HG02884 (cell line): ENCODE results near the gene TMTC2.

Experiments used
- ATAC-seq: cut with Tn5 transposase; IDR thresholded peaks from one replicate; pipeline ENCODE4 v1.9.1; 2021; ENCODE audit warnings: mild to moderate bottlenecking, moderate library complexity; ENCODE audit not compliant: unreplicated experiment

Gene TMTC2

DNA sequence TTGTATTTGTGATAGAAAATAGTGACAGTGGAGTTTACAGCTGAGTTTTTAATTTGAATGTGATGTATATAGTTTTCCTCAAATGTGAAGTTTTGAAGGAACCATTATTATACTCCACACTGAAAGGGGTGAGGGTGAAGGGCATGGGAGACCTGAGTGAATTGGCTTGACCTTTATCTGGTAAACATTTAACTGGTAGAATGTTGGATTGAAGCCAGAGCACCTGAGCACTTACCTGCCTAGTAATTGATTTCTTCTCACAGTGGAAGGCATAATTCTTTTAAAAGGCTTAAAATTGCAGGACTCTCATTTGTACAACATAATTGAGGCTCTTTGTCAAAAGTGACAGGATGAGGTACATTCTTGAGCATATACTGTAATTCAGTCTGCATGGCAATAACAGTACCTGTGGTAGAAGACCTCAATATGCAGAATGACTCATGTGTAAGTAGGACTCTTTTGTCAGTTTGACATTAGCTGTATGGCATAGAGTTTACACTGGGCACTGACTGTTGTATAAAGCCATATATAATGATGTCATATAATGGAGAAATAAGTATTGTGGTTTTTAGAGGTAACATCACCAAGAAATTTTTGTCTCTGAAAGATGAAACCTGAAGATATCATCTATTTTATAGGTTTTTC, 309.6 kb downstream of the TMTC2 start:
- ATAC-seq = peak; percentile 71

DNA sequence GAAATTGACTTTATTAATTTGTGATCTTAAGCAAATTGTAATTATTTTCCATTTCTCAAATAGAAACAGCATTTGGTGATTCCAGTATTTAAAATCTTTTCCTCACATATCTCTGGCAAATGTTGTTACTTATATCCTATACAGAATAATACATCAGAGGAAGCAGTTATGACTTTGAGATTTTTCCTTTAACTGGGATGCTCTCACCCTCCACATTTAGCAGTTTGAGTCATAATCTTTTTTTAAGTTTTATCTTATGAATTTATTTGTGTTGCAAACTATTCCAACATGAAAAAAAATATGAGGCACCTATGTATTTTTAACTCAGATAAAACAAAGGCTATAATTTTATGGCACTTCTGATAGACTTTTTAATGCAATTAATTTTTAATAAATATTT, 311.8 kb downstream of the TMTC2 start:
- ATAC-seq = no peak

DNA sequence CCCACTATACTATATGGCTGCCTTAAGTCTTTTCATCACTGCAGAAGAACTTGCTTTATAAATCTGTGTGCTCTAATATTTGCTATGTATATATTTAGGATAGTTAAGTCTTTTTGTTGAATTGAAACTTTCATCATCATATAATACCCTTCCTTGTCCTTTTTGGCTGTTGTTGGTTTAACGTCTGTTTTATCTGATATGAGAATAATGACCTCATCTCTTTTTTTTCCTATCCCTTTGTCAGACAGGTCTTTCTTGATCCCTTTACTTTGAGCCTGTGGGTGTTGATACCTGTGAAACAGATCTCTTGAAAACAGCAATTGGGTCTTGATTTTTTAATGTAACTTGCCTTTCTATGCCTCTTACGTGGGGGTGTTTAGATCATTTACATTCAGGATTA, 316.3 kb downstream of the TMTC2 start:
- no peak for ATAC-seq

DNA sequence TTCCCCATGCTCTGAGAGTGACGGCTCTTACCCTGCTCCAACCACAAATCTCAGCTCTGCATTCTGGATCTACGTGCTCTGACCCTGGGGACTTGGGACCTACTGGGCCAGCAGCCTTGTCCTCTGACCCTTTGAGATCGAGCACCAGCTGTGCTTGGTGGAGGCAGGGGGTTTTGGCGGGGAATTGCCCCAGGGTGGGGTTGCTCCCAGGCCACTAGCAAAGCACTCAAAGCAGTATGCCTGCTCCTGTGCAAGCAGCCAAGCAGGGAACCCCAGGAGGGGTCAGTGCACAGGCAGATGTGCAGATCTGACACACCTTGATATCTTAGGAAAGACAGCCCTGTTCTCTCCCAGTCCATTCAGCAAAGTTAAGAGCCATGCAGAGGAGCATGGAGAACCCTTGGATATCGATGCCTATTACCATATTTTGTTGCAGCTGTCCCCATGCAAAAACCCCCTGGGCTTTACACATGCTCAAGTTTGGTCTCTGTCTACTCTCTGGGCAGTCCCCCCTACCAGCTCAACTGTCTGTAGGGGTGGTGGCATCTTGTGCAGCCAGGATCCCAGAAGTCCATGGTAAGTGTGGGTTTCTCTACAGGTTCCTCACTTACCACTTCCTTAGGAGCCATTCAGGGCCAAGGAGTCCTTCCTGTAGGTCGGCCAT, 319.0 kb downstream of the TMTC2 start:
- no peak for ATAC-seq

GRCh38 chr12:83008703-83009102, 322.0 kb downstream of the TMTC2 start:
- no peak for ATAC-seq

- no peak for ATAC-seq
These were observed 323.6 kb downstream of the TMTC2 start for GRCh38 chr12:83010169-83010804.

- ATAC-seq = no peak
These were observed 328.9 kb downstream of the TMTC2 start for GRCh38 chr12:83015390-83016217.

- ATAC-seq = no peak
These were observed 329.6 kb downstream of the TMTC2 start for GRCh38 chr12:83016218-83016835.

- ATAC-seq = no peak
These were observed 330.3 kb downstream of the TMTC2 start for GRCh38 chr12:83016991-83017390.

- no peak for ATAC-seq
These were observed 331.4 kb downstream of the TMTC2 start for GRCh38 chr12:83018088-83018487.

DNA sequence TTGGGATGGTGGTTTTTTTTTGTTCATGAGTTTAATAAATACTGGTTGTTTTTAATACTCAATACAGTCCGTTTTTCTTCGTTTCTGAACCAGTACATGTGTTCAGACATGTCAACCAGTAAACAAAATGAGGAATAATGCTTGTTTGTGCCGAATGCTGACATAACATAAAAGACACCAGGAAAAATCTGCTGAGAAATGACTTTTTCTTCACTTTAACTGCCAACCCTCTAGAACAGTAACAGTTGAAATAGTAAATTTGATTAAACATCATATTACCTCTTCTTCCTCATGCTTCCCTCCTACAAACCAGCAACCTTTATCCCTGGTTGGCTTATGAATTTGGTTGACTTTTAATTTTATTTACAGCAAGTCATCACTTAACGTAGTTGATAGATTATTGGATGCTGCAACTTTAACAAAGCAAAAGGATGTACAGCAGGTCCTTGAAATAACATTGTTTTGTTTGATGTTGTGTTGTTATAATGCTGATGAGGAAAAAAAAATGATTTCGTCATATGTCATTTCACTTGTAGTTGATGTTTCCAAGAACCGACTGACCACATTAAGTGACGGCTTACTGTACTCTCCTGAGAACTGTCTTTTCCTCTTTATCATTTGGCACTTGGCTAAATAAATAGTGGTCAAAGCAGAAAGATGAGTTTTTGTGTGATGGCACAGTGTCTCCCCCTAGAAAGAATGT, 340.5 kb downstream of the TMTC2 start:
- ATAC-seq = no peak

DNA sequence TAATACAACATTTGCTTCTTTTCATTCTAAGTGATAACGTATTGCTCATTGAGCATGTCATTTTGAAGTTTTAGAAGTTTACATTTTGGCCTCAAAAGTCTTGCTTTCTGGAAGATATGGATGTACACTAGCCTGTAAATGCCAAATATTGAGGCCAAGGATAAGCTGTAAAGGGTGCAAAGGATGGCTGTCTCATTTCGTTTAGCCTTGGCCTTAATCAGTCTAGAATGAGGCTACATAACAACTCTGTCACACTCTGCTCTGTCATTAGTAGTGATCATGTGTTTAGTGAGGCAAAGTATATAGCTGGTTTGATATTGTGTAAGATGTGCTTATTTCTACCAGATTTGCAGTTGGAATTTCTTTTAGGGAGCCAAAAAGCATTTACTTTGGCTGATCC, 344.5 kb downstream of the TMTC2 start:
- ATAC-seq = no peak

DNA sequence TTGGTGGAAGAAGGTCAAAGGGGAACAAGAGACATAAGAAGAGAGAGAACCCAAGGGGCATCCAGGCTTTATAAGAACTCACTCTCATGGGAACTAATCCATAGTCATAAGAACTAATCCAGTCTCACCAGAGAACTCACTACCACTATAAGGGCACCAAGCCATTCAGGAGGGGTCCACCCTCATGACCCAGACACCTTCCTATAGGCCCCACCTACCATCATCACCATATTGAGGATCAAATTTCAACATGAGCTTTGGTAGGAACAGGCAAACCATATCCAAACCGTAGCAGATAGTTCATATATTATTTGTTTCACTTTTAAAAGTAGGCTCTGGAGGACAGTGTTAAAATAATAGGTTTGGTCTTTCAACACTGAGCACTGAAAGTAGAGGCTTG, 350.1 kb downstream of the TMTC2 start:
- ATAC-seq = no peak

- no peak for ATAC-seq
These were observed 352.7 kb downstream of the TMTC2 start for GRCh38 chr12:83039413-83039812.

DNA sequence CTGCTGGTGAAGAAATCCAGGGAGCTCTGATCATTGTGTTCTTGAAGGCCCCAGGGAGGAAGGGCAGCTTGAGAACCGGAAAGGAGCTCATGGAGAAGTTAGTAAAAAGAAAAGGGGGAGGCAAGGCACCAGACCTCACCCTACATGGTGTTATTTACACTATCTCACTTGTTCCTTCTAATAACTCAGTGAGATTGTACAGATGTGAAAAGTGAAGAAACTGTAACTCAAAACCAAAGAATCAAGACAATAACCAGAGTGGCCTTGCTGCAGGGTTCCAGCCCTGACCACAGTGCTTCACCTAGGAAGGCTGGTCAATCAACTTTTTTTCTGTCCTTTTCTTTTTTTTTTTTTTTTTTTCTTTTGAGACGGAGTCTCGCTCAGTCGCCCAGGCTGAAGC, 353.6 kb downstream of the TMTC2 start:
- no peak for ATAC-seq

- no peak for ATAC-seq
These were observed 354.3 kb downstream of the TMTC2 start for GRCh38 chr12:83040991-83041390.

- ATAC-seq = no peak
These were observed 355.9 kb downstream of the TMTC2 start for GRCh38 chr12:83042441-83043200.

DNA sequence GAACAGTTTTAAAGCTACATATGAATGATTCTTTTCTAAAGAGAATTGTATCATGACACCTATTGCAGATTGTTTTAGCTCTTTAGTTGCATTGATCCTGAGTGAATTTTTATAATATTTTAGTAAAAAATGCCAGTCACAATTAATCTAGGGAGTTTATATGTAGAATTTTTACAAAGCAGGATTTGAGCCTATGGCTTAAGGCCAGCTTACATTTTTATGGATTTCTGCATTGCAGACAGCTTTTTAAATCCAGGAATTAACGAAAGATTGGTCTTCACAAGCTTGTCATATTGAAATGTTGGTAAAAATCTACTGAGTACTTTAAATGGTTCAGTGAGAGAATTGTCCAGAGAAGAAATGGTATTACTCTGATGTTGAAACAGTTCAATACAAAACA, 358.0 kb downstream of the TMTC2 start:
- ATAC-seq = no peak

DNA sequence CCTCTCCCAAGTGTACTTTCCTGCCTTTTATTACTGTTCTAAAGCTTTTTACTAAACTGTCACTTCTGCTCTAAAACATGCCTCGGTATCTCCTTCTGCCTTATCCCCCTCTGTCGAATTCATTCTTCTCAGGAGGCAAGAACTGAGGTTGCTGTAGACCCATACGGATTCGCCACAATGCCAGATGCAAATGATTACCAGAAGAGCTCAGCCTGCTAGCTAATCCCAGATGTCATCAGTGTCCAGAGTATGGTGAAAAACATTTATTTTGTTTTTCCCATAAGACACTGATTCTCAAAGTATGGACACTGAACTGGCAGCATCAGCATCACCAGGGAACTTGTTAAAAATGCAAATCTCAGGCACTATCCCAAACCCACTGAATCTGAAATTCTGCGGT, 359.3 kb downstream of the TMTC2 start:
- no peak for ATAC-seq

- no peak for ATAC-seq
These were observed 362.6 kb downstream of the TMTC2 start for GRCh38 chr12:83049306-83049705.
